ENCODE results near the gene VSX1. TPM values are rescaled to one million over a fixed set of nuclear protein-coding genes. Genes with fewer than 3 reads are reported as not detected.

VSX1 gene
- total and polyA plus RNA-seq, 9 of the 15 experiments (the other 6 are each of a cell fraction or from before 2014, with no cell fraction given): not detected

DNA sequence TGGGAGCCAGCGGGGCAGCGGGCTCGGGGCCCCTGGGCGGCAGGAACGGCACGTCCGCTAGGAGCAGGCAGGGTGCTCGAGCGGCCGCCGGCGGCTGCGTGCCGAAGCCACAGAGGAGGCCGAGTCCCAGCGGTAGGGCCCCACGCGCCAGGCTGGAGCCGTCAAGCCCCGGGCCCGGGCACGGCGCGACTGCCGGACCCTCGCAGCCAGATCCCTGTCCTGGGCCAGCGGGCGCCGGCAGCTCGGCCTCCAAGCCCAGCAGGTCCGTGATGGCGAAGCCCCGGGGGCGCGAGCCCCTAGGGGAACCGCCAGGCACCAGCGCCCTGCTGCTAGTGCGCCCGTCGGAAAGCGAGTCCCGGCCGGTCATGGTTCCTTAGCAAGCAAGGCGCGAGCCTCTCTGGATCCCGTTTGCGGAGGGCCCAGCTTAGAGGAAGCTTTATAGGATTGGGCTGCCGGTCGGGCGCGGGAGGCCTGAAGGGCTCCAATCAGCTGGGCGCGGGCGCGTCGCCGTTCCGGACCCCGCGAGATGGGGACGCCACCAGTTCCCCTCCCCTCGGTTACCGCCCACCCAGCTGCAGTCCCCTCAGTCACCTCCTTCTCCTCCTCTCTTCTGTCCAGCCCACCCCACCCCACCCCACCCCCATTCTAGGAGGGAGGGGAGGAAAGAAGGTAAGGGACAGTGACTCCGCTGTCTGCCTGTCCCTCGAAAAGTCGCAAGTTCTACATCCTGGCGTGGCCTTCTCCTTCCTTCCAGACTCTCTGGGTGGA lies at the start of gene VSX1 (continued):
- TF ChIP-seq E4F1 (CRISPR knock-in tag; IDR thresholded peaks at IDR 0.05; ENCODE audit: borderline replicate concordance): no peak
- TF ChIP-seq JUN (IDR thresholded peaks at IDR 0.05; ENCODE audit: borderline replicate concordance, low read depth, low read length): no peak
- no peak for TF ChIP-seq JUN (CRISPR knock-in tag; IDR thresholded peaks at IDR 0.05; ENCODE audit: borderline replicate concordance)
- TF ChIP-seq ZNF740 (CRISPR knock-in tag; IDR thresholded peaks at IDR 0.05): no peak
- TF ChIP-seq ZNF740 (tag; IDR thresholded peaks at IDR 0.05): no peak
- no peak for TF ChIP-seq TARDBP (IDR thresholded peaks at IDR 0.05)
- TF ChIP-seq TSHZ1 (CRISPR knock-in tag; IDR thresholded peaks at IDR 0.05): no peak
- TF ChIP-seq SAFB2 (IDR thresholded peaks at IDR 0.05; ENCODE audit: borderline replicate concordance, low read depth, low read length, severe bottlenecking): no peak
- no peak for TF ChIP-seq SNAPC5 (CRISPR knock-in tag; IDR thresholded peaks at IDR 0.05)

Data from K562 (cell line).